ENCODE results near the gene FMN1. TPM values are rescaled to one million over a fixed set of nuclear protein-coding genes. Genes with fewer than 3 reads are reported as not detected.

FMN1 gene
- total and polyA plus RNA-seq, 4 donors, result 0.26 to 23.4 (median 9.8) TPM

GRCh38 chr15:33163816-33164215 lies 30.7 kb downstream of the FMN1 start:
- Histone ChIP-seq H3K4me3 (ENCODE audit: low read length in 2 of 2) (no peak overlapping the region), H3K27ac (ENCODE audit: low read depth in 1 of 2, low read length in 2 of 2) (no peak overlapping the region), H3K4me1 (ENCODE audit: control insufficient read depth in 1 of 2, insufficient read depth in 2 of 2, low read length in 2 of 2) (no peaks in the 10 kb centered on the region), H3K27me3 (ENCODE audit: control insufficient read depth in 1 of 2, insufficient read depth in 2 of 2, low read length in 1 of 2) (no peaks in the 10 kb centered on the region), H3K9me3 (ENCODE audit: control insufficient read depth, low read length) (no peaks in the 10 kb centered on the region), H3K36me3 (ENCODE audit: control insufficient read depth in 1 of 2, insufficient read depth in 2 of 2, low read length in 1 of 2) (no peaks in the 10 kb centered on the region)
- ATAC-seq (ENCODE audit: low FRiP score) (no peak), DNase-seq (no peak)
- 94 to 96% methylated on average over 3 of the region's 3 CpGs for WGBS, 2 donors
- intact Hi-C loops (cut with DNase I), result no loop called here

GRCh38 chr15:33161209-33161608 lies 33.3 kb downstream of the FMN1 start:
- Histone ChIP-seq H3K27me3 (ENCODE audit: control insufficient read depth in 1 of 2, insufficient read depth in 2 of 2, low read length in 1 of 2) (no peaks in the 10 kb centered on the region), H3K9me3 (ENCODE audit: control insufficient read depth, low read length) (no peaks in the 10 kb centered on the region), H3K4me3 (ENCODE audit: low read length in 2 of 2) (no peak overlapping the region), H3K27ac (ENCODE audit: low read depth in 1 of 2, low read length in 2 of 2) (no peak overlapping the region), H3K36me3 (ENCODE audit: control insufficient read depth in 1 of 2, insufficient read depth in 2 of 2, low read length in 1 of 2) (no peaks in the 10 kb centered on the region), H3K4me1 (ENCODE audit: control insufficient read depth in 1 of 2, insufficient read depth in 2 of 2, low read length in 2 of 2) (no peaks in the 10 kb centered on the region)
- intact Hi-C loops (cut with DNase I), result no loop called here
- no peak for ATAC-seq (ENCODE audit: low FRiP score)
- DNase-seq, result no peak
- WGBS, 2 donors, result 93 to 96% methylated on average over 3 of the region's 3 CpGs

GRCh38 chr15:33160581-33161165 lies 33.8 kb downstream of the FMN1 start:
- Histone ChIP-seq H3K27me3 (ENCODE audit: control insufficient read depth in 1 of 2, insufficient read depth in 2 of 2, low read length in 1 of 2) (no peaks in the 10 kb centered on the region), H3K4me1 (ENCODE audit: control insufficient read depth in 1 of 2, insufficient read depth in 2 of 2, low read length in 2 of 2) (no peaks in the 10 kb centered on the region), H3K9me3 (ENCODE audit: control insufficient read depth, low read length) (no peaks in the 10 kb centered on the region), H3K27ac (ENCODE audit: low read depth in 1 of 2, low read length in 2 of 2) (peak overlapping the region; percentile 5 to 72), H3K36me3 (ENCODE audit: control insufficient read depth in 1 of 2, insufficient read depth in 2 of 2, low read length in 1 of 2) (no peaks in the 10 kb centered on the region), H3K4me3 (ENCODE audit: low read length in 2 of 2) (no peak overlapping the region)
- DNase-seq (no peak), ATAC-seq (ENCODE audit: low FRiP score) (peak; percentile 73)
- intact Hi-C loops (cut with DNase I), result no loop called here
- WGBS, 2 donors, result 9 to 12% methylated on average over 5 of the region's 5 CpGs

- Histone ChIP-seq H3K4me1 (ENCODE audit: control insufficient read depth in 1 of 2, insufficient read depth in 2 of 2, low read length in 2 of 2) (no peaks in the 10 kb centered on the region), H3K9me3 (ENCODE audit: control insufficient read depth, low read length) (no peaks in the 10 kb centered on the region), H3K4me3 (ENCODE audit: low read length in 2 of 2) (no peak overlapping the region), H3K27me3 (ENCODE audit: control insufficient read depth in 1 of 2, insufficient read depth in 2 of 2, low read length in 1 of 2) (no peaks in the 10 kb centered on the region), H3K36me3 (ENCODE audit: control insufficient read depth in 1 of 2, insufficient read depth in 2 of 2, low read length in 1 of 2) (no peaks in the 10 kb centered on the region), H3K27ac (ENCODE audit: low read depth in 1 of 2, low read length in 2 of 2) (peak overlapping the region in 1 of 2 donors; percentile 72)
- intact Hi-C loops (cut with DNase I), result no loop called here
- whole genome bisulfite sequencing, 2 donors, result 60 to 68% methylated on average over 3 of the region's 3 CpGs
- ATAC-seq (ENCODE audit: low FRiP score) (peak; percentile 17), DNase-seq (no peak)
Observed at GRCh38 chr15:33159726-33160453, 34.6 kb downstream of the FMN1 start.

GRCh38 chr15:33158366-33158765 lies 36.1 kb downstream of the FMN1 start:
- DNase-seq (no peak), ATAC-seq (ENCODE audit: low FRiP score) (no peak)
- Histone ChIP-seq H3K36me3 (ENCODE audit: control insufficient read depth in 1 of 2, insufficient read depth in 2 of 2, low read length in 1 of 2) (no peaks in the 10 kb centered on the region), H3K27me3 (ENCODE audit: control insufficient read depth in 1 of 2, insufficient read depth in 2 of 2, low read length in 1 of 2) (no peaks in the 10 kb centered on the region), H3K4me3 (ENCODE audit: low read length in 2 of 2) (no peak overlapping the region), H3K9me3 (ENCODE audit: control insufficient read depth, low read length) (no peaks in the 10 kb centered on the region), H3K4me1 (ENCODE audit: control insufficient read depth in 1 of 2, insufficient read depth in 2 of 2, low read length in 2 of 2) (no peaks in the 10 kb centered on the region), H3K27ac (ENCODE audit: low read depth in 1 of 2, low read length in 2 of 2) (no peak overlapping the region)
- 89 to 98% methylated on average over 1 of the region's 1 CpG for WGBS, 2 donors
- intact Hi-C loops (cut with DNase I), result no loop called here

- H3K4me3 ChIP-seq (ENCODE audit: low read length in 2 of 2), result no peak overlapping the region
- WGBS, 2 donors, result 98% methylated on average over 6 of the region's 6 CpGs
- H3K27me3 ChIP-seq (ENCODE audit: control insufficient read depth in 1 of 2, insufficient read depth in 2 of 2, low read length in 1 of 2), result no peaks in the 10 kb centered on the region
- no peak overlapping the region for H3K27ac ChIP-seq (ENCODE audit: low read depth in 1 of 2, low read length in 2 of 2)
- H3K4me1 ChIP-seq (ENCODE audit: control insufficient read depth in 1 of 2, insufficient read depth in 2 of 2, low read length in 2 of 2), result no peaks in the 10 kb centered on the region
- H3K9me3 ChIP-seq (ENCODE audit: control insufficient read depth, low read length), result no peaks in the 10 kb centered on the region
- intact Hi-C loops (cut with DNase I), result no loop called here
- H3K36me3 ChIP-seq (ENCODE audit: control insufficient read depth in 1 of 2, insufficient read depth in 2 of 2, low read length in 1 of 2), result no peaks in the 10 kb centered on the region
- DNase-seq, result no peak
- no peak for ATAC-seq (ENCODE audit: low FRiP score)
Observed at GRCh38 chr15:33157371-33158037, 37.0 kb downstream of the FMN1 start.

- Histone ChIP-seq H3K4me1 (ENCODE audit: control insufficient read depth in 1 of 2, insufficient read depth in 2 of 2, low read length in 2 of 2) (no peaks in the 10 kb centered on the region), H3K27me3 (ENCODE audit: control insufficient read depth in 1 of 2, insufficient read depth in 2 of 2, low read length in 1 of 2) (no peaks in the 10 kb centered on the region), H3K36me3 (ENCODE audit: control insufficient read depth in 1 of 2, insufficient read depth in 2 of 2, low read length in 1 of 2) (no peaks in the 10 kb centered on the region), H3K27ac (ENCODE audit: low read depth in 1 of 2, low read length in 2 of 2) (no peak overlapping the region), H3K4me3 (ENCODE audit: low read length in 2 of 2) (no peak overlapping the region), H3K9me3 (ENCODE audit: control insufficient read depth, low read length) (no peaks in the 10 kb centered on the region)
- WGBS, 2 donors, result 92 to 93% methylated on average over 7 of the region's 7 CpGs
- intact Hi-C loops (cut with DNase I), result no loop called here
- ATAC-seq (ENCODE audit: low FRiP score) (no peak), DNase-seq (no peak)
Observed at GRCh38 chr15:33155691-33156420, 38.7 kb downstream of the FMN1 start.

GRCh38 chr15:33154351-33155166 lies 40.0 kb downstream of the FMN1 start:
- H3K9me3 ChIP-seq (ENCODE audit: control insufficient read depth, low read length), result no peaks in the 10 kb centered on the region
- 79 to 83% methylated on average over 14 of the region's 14 CpGs for WGBS, 2 donors
- no peaks in the 10 kb centered on the region for H3K27me3 ChIP-seq (ENCODE audit: control insufficient read depth in 1 of 2, insufficient read depth in 2 of 2, low read length in 1 of 2)
- ATAC-seq (ENCODE audit: low FRiP score) (peak; percentile 45), DNase-seq (peak in 1 of 2 donors; percentile 83)
- no peak overlapping the region for H3K4me3 ChIP-seq (ENCODE audit: low read length in 2 of 2)
- H3K4me1 ChIP-seq (ENCODE audit: control insufficient read depth in 1 of 2, insufficient read depth in 2 of 2, low read length in 2 of 2), result no peaks in the 10 kb centered on the region
- H3K27ac ChIP-seq (ENCODE audit: low read depth in 1 of 2, low read length in 2 of 2), result no peak overlapping the region
- no peaks in the 10 kb centered on the region for H3K36me3 ChIP-seq (ENCODE audit: control insufficient read depth in 1 of 2, insufficient read depth in 2 of 2, low read length in 1 of 2)
- intact Hi-C loops (cut with DNase I), result no loop called here

Data from aorta (tissue), 5 donors.